ENCODE results near the gene HSP90AB1. TPM values are rescaled to one million over a fixed set of nuclear protein-coding genes. Genes with fewer than 3 reads are reported as not detected.
A peak's percentile ranks its signal among the peaks of the same experiment; 100 is the strongest.
"Not testable (repeated sequence)": the region's sequence is repeated elsewhere in the genome, so short reads cannot be mapped to it uniquely, and the experiment has no call there.

Gene HSP90AB1
- polyA plus RNA-seq, 2 donors = 129 to 403 TPM

DNA sequence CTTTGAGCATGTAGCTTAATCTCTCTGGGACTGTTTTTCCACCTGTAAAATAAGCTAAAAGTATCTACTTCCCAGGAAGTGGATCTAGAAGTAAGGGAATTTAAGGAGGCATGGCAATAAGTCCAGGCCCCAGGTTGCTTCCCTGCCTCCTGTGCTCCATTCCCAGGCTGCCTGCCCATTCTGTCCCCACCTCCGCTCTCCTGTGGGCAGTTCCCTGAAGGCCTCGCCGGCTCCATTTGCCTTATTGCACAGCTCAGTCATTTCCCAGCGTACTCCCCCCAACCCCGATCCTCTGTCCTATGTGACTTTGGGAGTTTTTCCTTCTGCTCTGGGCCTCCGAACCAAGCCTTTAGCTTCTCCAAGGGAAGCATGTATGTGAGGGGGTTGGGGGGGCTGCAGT is 18.9 kb upstream of the HSP90AB1 start:
- Histone ChIP-seq H3K4me1 (ENCODE audit: control insufficient read depth in 2 of 2, insufficient read depth in 2 of 2, low read length in 1 of 2) (peaks cover 4 to 10% of the 10 kb centered on the region in 2 donors), H3K27me3 (ENCODE audit: control insufficient read depth in 1 of 2, insufficient read depth in 2 of 2, low read length in 2 of 2) (no peaks in the 10 kb centered on the region), H3K27ac (ENCODE audit: low read depth in 2 of 2, low read length in 1 of 2) (peak overlapping the region in 1 of 2 donors; percentile 29), H3K4me3 (ENCODE audit: low read depth in 1 of 2, low read length in 2 of 2) (no peak overlapping the region), H3K36me3 (ENCODE audit: control insufficient read depth in 2 of 2, insufficient read depth in 2 of 2, low read length in 1 of 2) (peaks cover 0 to 8% of the 10 kb centered on the region in 2 donors), H3K9me3 (ENCODE audit: control insufficient read depth in 2 of 2, insufficient read depth in 1 of 2, low read depth in 1 of 2, low read length in 1 of 2) (no peaks in the 10 kb centered on the region)
- 81 to 93% methylated on average over 6 of the region's 6 CpGs for WGBS, 2 donors

DNA sequence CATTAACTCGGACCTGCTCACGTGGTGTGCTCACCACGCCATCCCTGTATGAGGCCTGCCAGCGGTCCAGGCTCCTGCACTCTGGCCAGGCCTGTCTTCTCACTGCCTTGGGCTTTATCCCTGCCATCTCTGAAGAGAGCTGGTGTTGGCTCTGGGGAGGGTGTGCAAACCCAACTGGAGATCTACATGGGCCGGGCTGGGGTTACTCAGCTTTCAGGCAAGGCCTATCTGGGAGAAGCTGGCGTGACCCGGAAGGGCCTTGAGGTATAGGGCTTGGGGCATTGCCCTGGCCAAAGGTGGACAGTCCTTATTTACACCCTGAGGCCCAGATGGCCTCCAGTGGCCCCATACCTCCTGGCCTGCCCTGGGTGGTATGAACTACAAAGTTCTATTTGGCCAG is 18.5 kb upstream of the HSP90AB1 start:
- Histone ChIP-seq H3K4me3 (ENCODE audit: low read depth in 1 of 2, low read length in 2 of 2) (no peak overlapping the region), H3K27ac (ENCODE audit: low read depth in 2 of 2, low read length in 1 of 2) (peak overlapping the region in 1 of 2 donors; percentile 29), H3K9me3 (ENCODE audit: control insufficient read depth in 2 of 2, insufficient read depth in 1 of 2, low read depth in 1 of 2, low read length in 1 of 2) (no peaks in the 10 kb centered on the region), H3K4me1 (ENCODE audit: control insufficient read depth in 2 of 2, insufficient read depth in 2 of 2, low read length in 1 of 2) (peaks cover 4 to 10% of the 10 kb centered on the region in 2 donors), H3K27me3 (ENCODE audit: control insufficient read depth in 1 of 2, insufficient read depth in 2 of 2, low read length in 2 of 2) (no peaks in the 10 kb centered on the region), H3K36me3 (ENCODE audit: control insufficient read depth in 2 of 2, insufficient read depth in 2 of 2, low read length in 1 of 2) (peaks cover 0 to 8% of the 10 kb centered on the region in 2 donors)
- WGBS, 2 donors = 92 to 93% methylated on average over 7 of the region's 7 CpGs

DNA sequence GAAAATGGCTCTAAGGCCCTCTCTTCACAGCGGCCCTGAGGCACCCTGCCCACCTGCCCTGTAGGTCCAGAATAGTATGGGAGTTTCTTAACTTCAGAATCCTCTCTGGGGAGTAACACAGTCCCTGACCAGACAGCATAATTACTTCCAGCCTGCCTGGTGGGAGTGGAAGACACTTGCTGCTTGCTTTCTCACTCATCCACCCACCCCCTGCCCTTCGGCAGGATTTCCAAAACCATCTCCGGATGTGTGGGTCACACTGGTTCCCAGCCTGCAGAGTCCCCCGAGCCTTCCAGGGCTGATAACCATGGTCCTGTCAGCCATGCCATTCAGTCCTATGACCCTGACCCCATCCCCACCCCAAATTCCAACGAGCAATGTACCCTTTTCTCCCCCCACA is 18.1 kb upstream of the HSP90AB1 start:
- H3K27ac ChIP-seq (ENCODE audit: low read depth in 2 of 2, low read length in 1 of 2) = no peak overlapping the region
- H3K27me3 ChIP-seq (ENCODE audit: control insufficient read depth in 1 of 2, insufficient read depth in 2 of 2, low read length in 2 of 2) = no peaks in the 10 kb centered on the region
- no peak overlapping the region for H3K4me3 ChIP-seq (ENCODE audit: low read depth in 1 of 2, low read length in 2 of 2)
- H3K9me3 ChIP-seq (ENCODE audit: control insufficient read depth in 2 of 2, insufficient read depth in 1 of 2, low read depth in 1 of 2, low read length in 1 of 2) = no peaks in the 10 kb centered on the region
- peaks cover 4 to 10% of the 10 kb centered on the region in 2 donors for H3K4me1 ChIP-seq (ENCODE audit: control insufficient read depth in 2 of 2, insufficient read depth in 2 of 2, low read length in 1 of 2)
- H3K36me3 ChIP-seq (ENCODE audit: control insufficient read depth in 2 of 2, insufficient read depth in 2 of 2, low read length in 1 of 2) = peaks cover 0 to 8% of the 10 kb centered on the region in 2 donors
- WGBS, 2 donors = 85 to 86% methylated on average over 5 of the region's 5 CpGs

DNA sequence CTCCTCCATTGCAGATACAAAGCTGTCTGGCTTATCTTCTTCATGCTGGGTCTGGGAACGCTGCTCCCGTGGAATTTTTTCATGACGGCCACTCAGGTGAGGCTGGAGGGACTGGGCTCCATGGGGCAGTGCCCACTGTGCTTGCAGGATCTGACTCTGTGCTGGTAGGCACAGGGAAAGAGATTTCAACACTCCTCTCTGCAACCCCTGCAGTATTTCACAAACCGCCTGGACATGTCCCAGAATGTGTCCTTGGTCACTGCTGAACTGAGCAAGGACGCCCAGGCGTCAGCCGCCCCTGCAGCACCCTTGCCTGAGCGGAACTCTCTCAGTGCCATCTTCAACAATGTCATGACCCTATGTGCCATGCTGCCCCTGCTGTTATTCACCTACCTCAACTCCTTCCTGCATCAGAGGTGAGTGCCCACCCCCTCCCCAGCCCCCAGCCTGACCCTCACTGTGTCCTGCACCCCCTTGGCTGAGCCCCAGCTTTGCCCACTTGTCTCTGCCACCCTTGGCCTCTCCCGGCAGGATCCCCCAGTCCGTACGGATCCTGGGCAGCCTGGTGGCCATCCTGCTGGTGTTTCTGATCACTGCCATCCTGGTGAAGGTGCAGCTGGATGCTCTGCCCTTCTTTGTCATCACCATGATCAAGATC is 17.4 kb upstream of the HSP90AB1 start:
- no peaks in the 10 kb centered on the region for H3K9me3 ChIP-seq (ENCODE audit: control insufficient read depth in 2 of 2, insufficient read depth in 1 of 2, low read depth in 1 of 2, low read length in 1 of 2)
- H3K4me1 ChIP-seq (ENCODE audit: control insufficient read depth in 2 of 2, insufficient read depth in 2 of 2, low read length in 1 of 2) = peaks cover 4 to 7% of the 10 kb centered on the region in 2 donors
- WGBS, 2 donors = 91 to 94% methylated on average over 11 of the region's 11 CpGs
- peaks cover 0 to 8% of the 10 kb centered on the region in 2 donors for H3K36me3 ChIP-seq (ENCODE audit: control insufficient read depth in 2 of 2, insufficient read depth in 2 of 2, low read length in 1 of 2)
- no peak overlapping the region for H3K4me3 ChIP-seq (ENCODE audit: low read depth in 1 of 2, low read length in 2 of 2)
- no peaks in the 10 kb centered on the region for H3K27me3 ChIP-seq (ENCODE audit: control insufficient read depth in 1 of 2, insufficient read depth in 2 of 2, low read length in 2 of 2)
- no peak overlapping the region for H3K27ac ChIP-seq (ENCODE audit: low read depth in 2 of 2, low read length in 1 of 2)

DNA sequence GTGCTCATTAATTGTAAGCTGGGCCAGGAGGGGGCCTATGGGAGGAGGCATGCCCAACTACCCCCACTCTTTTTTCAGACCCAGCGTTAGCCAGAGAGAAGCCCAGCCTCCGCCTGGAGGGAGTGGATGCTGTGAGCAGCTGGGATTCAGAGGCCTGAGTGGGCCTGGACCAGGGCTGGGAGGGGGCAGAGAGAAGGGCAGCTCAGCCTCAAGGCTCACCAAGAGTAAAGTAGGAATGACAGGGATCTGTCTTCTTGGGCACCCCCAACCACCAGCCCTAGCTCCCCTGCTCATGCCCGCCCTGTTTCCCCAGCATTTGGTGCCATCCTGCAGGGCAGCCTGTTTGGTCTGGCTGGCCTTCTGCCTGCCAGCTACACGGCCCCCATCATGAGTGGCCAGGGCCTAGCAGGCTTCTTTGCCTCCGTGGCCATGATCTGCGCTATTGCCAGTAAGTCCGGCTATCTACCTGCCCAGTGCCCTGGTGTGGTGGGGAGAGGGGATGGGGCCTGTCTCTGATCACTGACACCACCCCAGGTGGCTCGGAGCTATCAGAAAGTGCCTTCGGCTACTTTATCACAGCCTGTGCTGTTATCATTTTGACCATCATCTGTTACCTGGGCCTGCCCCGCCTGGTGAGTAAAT is 16.7 kb upstream of the HSP90AB1 start:
- WGBS, 2 donors = 87 to 93% methylated on average over 10 of the region's 10 CpGs
- Histone ChIP-seq H3K36me3 (ENCODE audit: control insufficient read depth in 2 of 2, insufficient read depth in 2 of 2, low read length in 1 of 2) (peaks cover 0 to 8% of the 10 kb centered on the region in 2 donors), H3K27me3 (ENCODE audit: control insufficient read depth in 1 of 2, insufficient read depth in 2 of 2, low read length in 2 of 2) (no peaks in the 10 kb centered on the region), H3K9me3 (ENCODE audit: control insufficient read depth in 2 of 2, insufficient read depth in 1 of 2, low read depth in 1 of 2, low read length in 1 of 2) (no peaks in the 10 kb centered on the region), H3K27ac (ENCODE audit: low read depth in 2 of 2, low read length in 1 of 2) (peak overlapping the region in 1 of 2 donors; percentile 33), H3K4me1 (ENCODE audit: control insufficient read depth in 2 of 2, insufficient read depth in 2 of 2, low read length in 1 of 2) (peaks cover 4 to 8% of the 10 kb centered on the region in 2 donors), H3K4me3 (ENCODE audit: low read depth in 1 of 2, low read length in 2 of 2) (no peak overlapping the region)

DNA sequence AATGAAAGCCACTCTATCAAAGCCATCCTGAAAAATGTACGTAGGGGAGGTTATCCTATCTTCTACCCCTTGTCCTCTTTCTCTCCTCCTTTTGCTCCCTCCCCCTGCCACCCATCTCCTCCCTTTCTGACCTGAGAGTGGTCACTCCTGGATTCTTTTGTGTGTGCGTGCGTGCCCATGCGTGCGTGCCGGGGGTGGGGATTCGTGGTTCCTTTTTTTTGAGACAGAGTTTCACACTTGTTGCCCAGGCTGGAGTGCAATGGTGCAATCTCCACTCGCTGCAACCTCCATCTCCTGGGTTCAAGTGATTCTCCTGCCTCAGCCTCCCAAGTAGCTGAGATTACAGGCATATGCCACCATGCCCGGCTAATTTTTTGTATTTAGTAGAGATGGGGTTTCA is 15.5 kb upstream of the HSP90AB1 start:
- WGBS, 2 donors = 83 to 86% methylated on average over 9 of the region's 9 CpGs
- not testable (repeated sequence) for H3K4me3 ChIP-seq (ENCODE audit: low read depth in 1 of 2, low read length in 2 of 2); H3K9me3 ChIP-seq (ENCODE audit: control insufficient read depth in 2 of 2, insufficient read depth in 1 of 2, low read depth in 1 of 2, low read length in 1 of 2); H3K4me1 ChIP-seq (ENCODE audit: control insufficient read depth in 2 of 2, insufficient read depth in 2 of 2, low read length in 1 of 2); H3K36me3 ChIP-seq (ENCODE audit: control insufficient read depth in 2 of 2, insufficient read depth in 2 of 2, low read length in 1 of 2); H3K27me3 ChIP-seq (ENCODE audit: control insufficient read depth in 1 of 2, insufficient read depth in 2 of 2, low read length in 2 of 2)
- peak overlapping the region in 1 of 2 donors; percentile 33 for H3K27ac ChIP-seq (ENCODE audit: low read depth in 2 of 2, low read length in 1 of 2)

DNA sequence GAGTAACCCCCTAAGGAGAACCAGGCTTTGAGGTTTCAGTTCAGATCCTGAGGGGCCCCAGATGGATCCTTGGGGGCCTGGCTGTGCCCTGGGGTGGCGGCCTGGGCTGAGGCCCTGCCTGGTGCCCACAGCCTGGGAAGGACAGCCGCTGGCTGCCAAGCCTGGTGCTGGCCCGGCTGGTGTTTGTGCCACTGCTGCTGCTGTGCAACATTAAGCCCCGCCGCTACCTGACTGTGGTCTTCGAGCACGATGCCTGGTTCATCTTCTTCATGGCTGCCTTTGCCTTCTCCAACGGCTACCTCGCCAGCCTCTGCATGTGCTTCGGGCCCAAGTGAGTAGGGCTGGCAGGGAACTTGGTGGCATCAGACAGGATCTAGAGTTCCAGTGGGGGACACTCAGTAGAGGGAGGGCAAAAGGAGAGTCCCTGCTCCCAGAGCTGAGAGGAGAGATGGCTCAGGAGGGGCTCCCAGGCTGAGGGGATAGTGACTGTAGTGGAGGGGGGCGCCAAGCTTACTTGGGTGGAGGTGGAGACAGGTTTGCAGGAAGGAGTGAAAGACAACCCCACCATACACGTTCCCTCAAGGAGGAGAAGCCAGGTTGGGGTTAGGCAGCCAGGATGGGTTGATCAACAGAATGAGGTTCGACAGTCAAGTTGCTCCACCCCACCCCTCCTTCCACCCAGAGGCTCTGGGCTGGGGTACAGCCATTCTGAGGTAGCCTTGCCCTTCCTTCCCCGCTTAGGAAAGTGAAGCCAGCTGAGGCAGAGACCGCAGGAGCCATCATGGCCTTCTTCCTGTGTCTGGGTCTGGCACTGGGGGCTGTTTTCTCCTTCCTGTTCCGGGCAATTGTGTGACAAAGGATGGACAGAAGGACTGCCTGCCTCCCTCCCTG is 14.0 kb upstream of the HSP90AB1 start:
- Histone ChIP-seq H3K36me3 (ENCODE audit: control insufficient read depth in 2 of 2, insufficient read depth in 2 of 2, low read length in 1 of 2) (peaks cover 0 to 8% of the 10 kb centered on the region in 2 donors), H3K27me3 (ENCODE audit: control insufficient read depth in 1 of 2, insufficient read depth in 2 of 2, low read length in 2 of 2) (no peaks in the 10 kb centered on the region), H3K4me1 (ENCODE audit: control insufficient read depth in 2 of 2, insufficient read depth in 2 of 2, low read length in 1 of 2) (peaks cover 4 to 8% of the 10 kb centered on the region in 2 donors), H3K4me3 (ENCODE audit: low read depth in 1 of 2, low read length in 2 of 2) (no peak overlapping the region), H3K27ac (ENCODE audit: low read depth in 2 of 2, low read length in 1 of 2) (peak overlapping the region; percentile 29 to 84), H3K9me3 (ENCODE audit: control insufficient read depth in 2 of 2, insufficient read depth in 1 of 2, low read depth in 1 of 2, low read length in 1 of 2) (no peaks in the 10 kb centered on the region)
- WGBS, 2 donors = 84 to 86% methylated on average over 16 of the region's 16 CpGs

DNA sequence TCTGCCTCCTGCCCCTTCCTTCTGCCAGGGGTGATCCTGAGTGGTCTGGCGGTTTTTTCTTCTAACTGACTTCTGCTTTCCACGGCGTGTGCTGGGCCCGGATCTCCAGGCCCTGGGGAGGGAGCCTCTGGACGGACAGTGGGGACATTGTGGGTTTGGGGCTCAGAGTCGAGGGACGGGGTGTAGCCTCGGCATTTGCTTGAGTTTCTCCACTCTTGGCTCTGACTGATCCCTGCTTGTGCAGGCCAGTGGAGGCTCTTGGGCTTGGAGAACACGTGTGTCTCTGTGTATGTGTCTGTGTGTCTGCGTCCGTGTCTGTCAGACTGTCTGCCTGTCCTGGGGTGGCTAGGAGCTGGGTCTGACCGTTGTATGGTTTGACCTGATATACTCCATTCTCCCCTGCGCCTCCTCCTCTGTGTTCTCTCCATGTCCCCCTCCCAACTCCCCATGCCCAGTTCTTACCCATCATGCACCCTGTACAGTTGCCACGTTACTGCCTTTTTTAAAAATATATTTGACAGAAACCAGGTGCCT is 13.3 kb upstream of the HSP90AB1 start:
- whole genome bisulfite sequencing, 2 donors = 67 to 68% methylated on average over 14 of the region's 14 CpGs
- Histone ChIP-seq H3K4me3 (ENCODE audit: low read depth in 1 of 2, low read length in 2 of 2) (no peak overlapping the region), H3K9me3 (ENCODE audit: control insufficient read depth in 2 of 2, insufficient read depth in 1 of 2, low read depth in 1 of 2, low read length in 1 of 2) (no peaks in the 10 kb centered on the region), H3K27ac (ENCODE audit: low read depth in 2 of 2, low read length in 1 of 2) (peak overlapping the region; percentile 29 to 84), H3K36me3 (ENCODE audit: control insufficient read depth in 2 of 2, insufficient read depth in 2 of 2, low read length in 1 of 2) (peaks cover 0 to 6% of the 10 kb centered on the region in 2 donors), H3K4me1 (ENCODE audit: control insufficient read depth in 2 of 2, insufficient read depth in 2 of 2, low read length in 1 of 2) (peaks cover 0 to 8% of the 10 kb centered on the region in 2 donors), H3K27me3 (ENCODE audit: control insufficient read depth in 1 of 2, insufficient read depth in 2 of 2, low read length in 2 of 2) (no peaks in the 10 kb centered on the region)

Data from esophagus (tissue), 2 donors.